Neural progenitor cell (in vitro differentiated cells): ENCODE measurements around the gene ZGLP1. TPM values are rescaled to one million over a fixed set of nuclear protein-coding genes. Genes with fewer than 3 reads are reported as not detected.

Source experiments
- DNase-seq: peaks from one replicate; pipeline ENCODE4 v3.0.0-alpha.2; 2016; ENCODE audit warnings: low spot score
- H2AFZ ChIP-seq: fragments of 200-600 bp; sonication (generic); replicated peaks from 2 replicates; pipeline ENCODE4 v1.6.1; 2016; ENCODE audit warnings: antibody characterized with exemption
- H3F3A ChIP-seq: fragments of 200-600 bp; sonication (generic); 2 replicates; pipeline ENCODE4 v1.6.1; 2016; ENCODE audit warnings: antibody characterized with exemption, low read depth
- H3K27ac ChIP-seq: fragments of 200-600 bp; sonication (generic); 2 replicates; pipeline ENCODE4 v1.5.1; 2016; ENCODE audit warnings: mild to moderate bottlenecking
- H3K27me3 ChIP-seq: fragments of 200-600 bp; sonication (generic); 2 replicates; pipeline ENCODE4 v1.6.1; 2016; ENCODE audit warnings: mild to moderate bottlenecking, moderate library complexity
- H3K36me3 ChIP-seq: fragments of 200-600 bp; sonication (generic); 2 replicates; pipeline ENCODE4 v1.5.1; 2016
- H3K4me1 ChIP-seq: fragments of 200-600 bp; sonication (generic); 2 replicates; pipeline ENCODE4 v1.6.1; 2016; ENCODE audit warnings: mixed run types
- H3K4me2 ChIP-seq: fragments of 200-600 bp; sonication (generic); 2 replicates; pipeline ENCODE4 v1.6.1; 2016
- H3K4me3 ChIP-seq: fragments of 200-600 bp; sonication (generic); 2 replicates; pipeline ENCODE4 v1.5.1; 2016
- H3K79me2 ChIP-seq: fragments of 200-600 bp; sonication (generic); 2 replicates; pipeline ENCODE4 v1.6.1; 2016; ENCODE audit warnings: low read depth
- H3K9ac ChIP-seq: fragments of 200-600 bp; sonication (generic); 2 replicates; pipeline ENCODE4 v1.6.1; 2016
- H3K9me3 ChIP-seq: fragments of 200-600 bp; sonication (generic); 2 replicates; pipeline ENCODE4 v1.5.1; 2016; ENCODE audit warnings: low read depth
- H4K20me1 ChIP-seq: fragments of 200-600 bp; sonication (generic); 2 replicates; pipeline ENCODE4 v1.6.1; 2016; ENCODE audit warnings: low read depth
- H3K27ac Mint-ChIP-seq: 3 replicates; pipeline ENCODE4 v1.8.0; 2021; ENCODE audit warnings: mixed read lengths
- H3K27me3 Mint-ChIP-seq: 2 replicates; pipeline ENCODE4 v1.8.0; 2022; ENCODE audit warnings: low read depth, mild to moderate bottlenecking, inconsistent platforms, moderate library complexity, mixed read lengths; ENCODE audit not compliant: insufficient read depth
- H3K36me3 Mint-ChIP-seq: 3 replicates; pipeline ENCODE4 v1.8.0; 2021; ENCODE audit warnings: mixed read lengths
- H3K4me1 Mint-ChIP-seq: 3 replicates; pipeline ENCODE4 v1.8.0; 2021; ENCODE audit warnings: mixed read lengths
- H3K4me3 Mint-ChIP-seq: 3 replicates; pipeline ENCODE4 v1.8.0; 2021; ENCODE audit warnings: mild to moderate bottlenecking, moderate library complexity, mixed read lengths
- H3K9me3 Mint-ChIP-seq: 3 replicates; pipeline ENCODE4 v1.8.0; 2020; ENCODE audit warnings: mixed read lengths
- CTCF ChIP-seq: fragments of 200-600 bp; sonication (generic); IDR thresholded peaks from 2 replicates; pipeline ENCODE4 v1.5.1; 2017; ENCODE audit warnings: antibody characterized with exemption, mild to moderate bottlenecking
- EZH2 ChIP-seq: fragments of 200-600 bp; sonication (generic); IDR thresholded peaks from 2 replicates; pipeline ENCODE4 v1.6.1; 2017; ENCODE audit warnings: antibody characterized with exemption, mild to moderate bottlenecking, moderate library complexity
- EZH2phosphoT487 ChIP-seq: fragments of 200-600 bp; sonication (generic); IDR thresholded peaks from 2 replicates; pipeline ENCODE4 v1.6.1; 2017; ENCODE audit warnings: antibody characterized with exemption
- total RNA-seq: library from RNA; depleted of rRNA; stranded (reverse); fragments of >200 nt; gene quantifications from 2 replicates; pipeline ENCODE4 v1.2.3, GENCODE V29; 2015; ENCODE audit warnings: low replicate concordance

Gene ZGLP1
- total RNA-seq, 1 donor from 2014 or later = 2.4 TPM

GRCh38 chr19:10325732-10326131 lies 16.1 kb upstream of the ZGLP1 start:
- TF ChIP-seq EZH2phosphoT487 (no peak), CTCF (no peak)
- H3K4me3 Mint-ChIP-seq = no peak overlapping the region
- Histone ChIP-seq H3K4me3 (no peak overlapping the region), H3K9me3 (no peaks in the 10 kb centered on the region), H4K20me1 (peaks cover 43% of the 10 kb centered on the region), H3K27me3 (no peaks in the 10 kb centered on the region), H3K79me2 (peaks cover 18% of the 10 kb centered on the region), H3K36me3 (peaks cover 9% of the 10 kb centered on the region), H3K9ac (no peak overlapping the region), H3K4me2 (no peak overlapping the region), H3F3A (no peaks in the 10 kb centered on the region), H2AFZ (no peak overlapping the region), H3K4me1 (no peaks in the 10 kb centered on the region), H3K27ac (no peak overlapping the region)
- no peak for DNase-seq
- peaks cover 9% of the 10 kb centered on the region for H3K36me3 Mint-ChIP-seq
- H3K9me3 Mint-ChIP-seq = no peaks in the 10 kb centered on the region
- H3K27me3 Mint-ChIP-seq = no peaks in the 10 kb centered on the region
- H3K27ac Mint-ChIP-seq = no peak overlapping the region
- H3K4me1 Mint-ChIP-seq = no peaks in the 10 kb centered on the region

GRCh38 chr19:10321874-10322835 lies 12.5 kb upstream of the ZGLP1 start:
- Histone ChIP-seq H3F3A (peaks cover 17% of the 10 kb centered on the region), H3K9ac (no peak overlapping the region), H3K4me3 (no peak overlapping the region), H3K79me2 (no peaks in the 10 kb centered on the region), H4K20me1 (peaks cover 14% of the 10 kb centered on the region), H2AFZ (no peak overlapping the region), H3K4me1 (no peaks in the 10 kb centered on the region), H3K27me3 (no peaks in the 10 kb centered on the region), H3K27ac (no peak overlapping the region), H3K4me2 (no peak overlapping the region), H3K9me3 (no peaks in the 10 kb centered on the region), H3K36me3 (peaks cover 9% of the 10 kb centered on the region)
- H3K36me3 Mint-ChIP-seq = peaks cover 8% of the 10 kb centered on the region
- peaks cover 2% of the 10 kb centered on the region for H3K27me3 Mint-ChIP-seq
- no peaks in the 10 kb centered on the region for H3K4me1 Mint-ChIP-seq
- no peak overlapping the region for H3K4me3 Mint-ChIP-seq
- peak overlapping the region; percentile 20 for H3K27ac Mint-ChIP-seq
- no peak for TF ChIP-seq EZH2phosphoT487
- H3K9me3 Mint-ChIP-seq = no peaks in the 10 kb centered on the region
- DNase-seq = no peak

- TF ChIP-seq EZH2phosphoT487 = no peak
- no peak for TF ChIP-seq EZH2
- no peak for TF ChIP-seq CTCF
- no peak overlapping the region for H3K27ac ChIP-seq
- no peaks in the 10 kb centered on the region for H3K4me1 ChIP-seq
- no peak overlapping the region for H3K4me3 Mint-ChIP-seq
- H3K9me3 Mint-ChIP-seq = no peaks in the 10 kb centered on the region
- H3K27me3 Mint-ChIP-seq = peaks cover 2% of the 10 kb centered on the region
- DNase-seq = no peak
- peaks cover 8% of the 10 kb centered on the region for H3K36me3 Mint-ChIP-seq
- no peak overlapping the region for H3K9ac ChIP-seq
- no peaks in the 10 kb centered on the region for H3K79me2 ChIP-seq
- H3K36me3 ChIP-seq = peaks cover 9% of the 10 kb centered on the region
- H4K20me1 ChIP-seq = peaks cover 10% of the 10 kb centered on the region
- no peak overlapping the region for H3K4me3 ChIP-seq
- H3F3A ChIP-seq = peaks cover 24% of the 10 kb centered on the region
- H3K9me3 ChIP-seq = no peaks in the 10 kb centered on the region
- H3K4me1 Mint-ChIP-seq = no peaks in the 10 kb centered on the region
- H3K27me3 ChIP-seq = no peaks in the 10 kb centered on the region
- no peak overlapping the region for H3K27ac Mint-ChIP-seq
- H3K4me2 ChIP-seq = no peak overlapping the region
- H2AFZ ChIP-seq = no peak overlapping the region
These were observed 11.8 kb upstream of the ZGLP1 start for GRCh38 chr19:10321417-10321797.
